ENCODE data around the gene FOXJ1. TPM values are rescaled to one million over a fixed set of nuclear protein-coding genes. Genes with fewer than 3 reads are reported as not detected.

Gene FOXJ1
- total RNA-seq, 1 donor from 2014 or later: not detected

DNA sequence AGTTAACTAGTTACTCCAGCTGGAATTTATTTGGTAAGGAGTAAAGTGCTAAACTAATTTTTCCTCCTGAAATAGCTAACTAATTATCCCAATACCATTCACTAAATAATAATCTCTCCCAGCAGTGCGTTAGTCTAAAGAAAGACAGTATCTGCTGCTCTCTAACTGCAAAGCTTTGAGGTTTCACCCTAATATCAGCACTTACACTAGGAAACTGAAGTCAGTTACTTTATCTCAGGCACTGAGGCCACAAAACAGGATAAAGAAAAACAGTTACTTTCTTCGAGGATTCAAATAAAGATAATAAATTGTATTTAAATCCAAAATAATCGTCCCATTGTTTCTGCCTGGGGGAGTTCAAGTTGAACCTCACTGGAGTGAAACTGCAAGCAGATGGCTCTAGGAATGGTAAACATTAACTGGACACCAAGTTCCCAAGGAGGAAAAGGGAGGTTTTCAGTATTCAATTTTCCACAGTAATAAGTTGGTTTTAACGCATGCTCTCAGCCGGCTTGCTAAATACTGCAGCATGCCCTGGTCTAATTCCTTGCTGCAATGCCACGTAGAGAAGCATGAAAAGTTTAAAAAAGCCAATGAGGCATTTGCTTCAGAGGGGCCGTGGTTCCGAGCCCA lies 20.0 kb upstream of the FOXJ1 start:
- Histone ChIP-seq H3K36me3 (peaks cover 13% of the 10 kb centered on the region), H3K27ac (replicated peaks) (no peak overlapping the region), H3K4me3 (no peak overlapping the region), H3K27me3 (ENCODE audit: low read depth) (no peaks in the 10 kb centered on the region), H3K4me1 (no peaks in the 10 kb centered on the region), H3K9me3 (replicated peaks) (no peaks in the 10 kb centered on the region)
- intact Hi-C loops (cut with micrococcal nuclease): no loop called here
- DNase-seq: no peak
- TF ChIP-seq CTCF (IDR thresholded peaks at IDR 0.05; ENCODE audit: borderline replicate concordance): no peak

- H3K27ac ChIP-seq (replicated peaks): no peak overlapping the region
- peaks cover 13% of the 10 kb centered on the region for H3K36me3 ChIP-seq
- H3K27me3 ChIP-seq (ENCODE audit: low read depth): no peaks in the 10 kb centered on the region
- H3K4me3 ChIP-seq: no peak overlapping the region
- no peaks in the 10 kb centered on the region for H3K9me3 ChIP-seq (replicated peaks)
- no peak for TF ChIP-seq CTCF (IDR thresholded peaks at IDR 0.05; ENCODE audit: borderline replicate concordance)
- DNase-seq: no peak
- intact Hi-C loops (cut with micrococcal nuclease): no loop called here
- peaks cover 3% of the 10 kb centered on the region for H3K4me1 ChIP-seq
Observed at GRCh38 chr17:76159157-76159556, 18.1 kb upstream of the FOXJ1 start.

- Histone ChIP-seq H3K4me1 (peaks cover 3% of the 10 kb centered on the region), H3K27me3 (ENCODE audit: low read depth) (no peaks in the 10 kb centered on the region), H3K36me3 (peaks cover 13% of the 10 kb centered on the region), H3K9me3 (replicated peaks) (no peaks in the 10 kb centered on the region), H3K27ac (replicated peaks) (no peak overlapping the region), H3K4me3 (no peak overlapping the region)
- intact Hi-C loops (cut with micrococcal nuclease): no loop called here
- DNase-seq: no peak
- no peak for TF ChIP-seq CTCF (IDR thresholded peaks at IDR 0.05; ENCODE audit: borderline replicate concordance)
Observed at GRCh38 chr17:76157759-76158158, 16.7 kb upstream of the FOXJ1 start.

DNA sequence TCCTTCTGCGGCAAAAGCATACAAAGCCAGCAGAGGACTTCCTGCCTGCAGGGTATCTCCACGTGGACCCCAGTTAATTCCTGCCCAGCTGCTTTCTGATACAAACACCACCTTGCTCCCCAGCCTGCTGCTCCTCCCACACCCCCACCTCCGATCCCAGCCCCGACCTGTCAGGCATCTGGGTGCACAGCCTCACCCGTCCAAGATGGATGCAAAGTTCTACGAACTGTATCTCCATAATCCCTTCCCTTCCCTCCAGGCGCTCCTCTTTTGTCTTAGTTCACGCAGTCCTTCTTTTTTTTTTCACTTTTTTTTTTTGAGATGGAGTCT lies 15.6 kb upstream of the FOXJ1 start:
- Histone ChIP-seq H3K9me3 (replicated peaks) (no peaks in the 10 kb centered on the region), H3K27ac (replicated peaks) (no peak overlapping the region), H3K36me3 (peaks cover 13% of the 10 kb centered on the region), H3K4me3 (no peak overlapping the region), H3K27me3 (ENCODE audit: low read depth) (no peaks in the 10 kb centered on the region), H3K4me1 (peaks cover 3% of the 10 kb centered on the region)
- DNase-seq: no peak
- intact Hi-C loops (cut with micrococcal nuclease): no loop called here
- TF ChIP-seq CTCF (IDR thresholded peaks at IDR 0.05; ENCODE audit: borderline replicate concordance): no peak

DNA sequence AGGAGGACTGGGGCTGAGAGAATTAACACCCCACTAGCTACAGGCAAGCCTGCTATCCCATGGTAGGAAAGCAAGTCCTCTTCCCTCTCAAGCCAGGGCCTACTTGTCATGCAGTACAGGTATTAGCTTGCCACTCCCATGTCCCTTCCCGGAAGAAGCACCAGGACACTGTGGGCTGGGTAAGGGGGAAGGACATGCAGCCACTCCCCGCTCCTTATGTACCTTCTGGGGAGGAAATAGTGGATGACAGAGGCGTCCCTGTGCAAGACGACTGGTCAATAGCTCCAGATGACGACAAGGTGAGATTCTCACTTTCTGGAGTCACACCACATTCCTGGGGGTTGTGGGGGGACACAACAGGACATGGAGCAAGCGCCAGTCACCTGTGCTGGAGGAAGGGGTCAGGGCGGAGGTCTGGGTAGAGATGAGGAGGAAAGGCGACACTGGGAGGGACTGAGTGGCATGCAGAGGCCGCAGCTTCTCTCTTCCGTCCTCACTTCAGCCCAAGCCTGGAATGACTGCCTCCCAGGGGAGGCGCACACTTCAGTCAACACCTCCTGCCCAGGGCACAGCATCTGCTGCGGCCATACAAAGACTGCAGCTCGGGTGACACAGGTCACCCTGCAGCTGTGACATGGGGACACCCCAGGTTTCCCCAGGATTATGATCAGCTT lies 15.1 kb upstream of the FOXJ1 start:
- H3K9me3 ChIP-seq (replicated peaks): no peaks in the 10 kb centered on the region
- intact Hi-C loops (cut with micrococcal nuclease): no loop called here
- no peak overlapping the region for H3K27ac ChIP-seq (replicated peaks)
- H3K36me3 ChIP-seq: peaks cover 14% of the 10 kb centered on the region
- TF ChIP-seq CTCF (IDR thresholded peaks at IDR 0.05; ENCODE audit: borderline replicate concordance): no peak
- DNase-seq: no peak
- H3K27me3 ChIP-seq (ENCODE audit: low read depth): no peaks in the 10 kb centered on the region
- peaks cover 3% of the 10 kb centered on the region for H3K4me1 ChIP-seq
- H3K4me3 ChIP-seq: no peak overlapping the region

Measured in left ventricle myocardium inferior (tissue), 1 donor.